ENCODE results near the gene UGT2B17. TPM values are rescaled to one million over a fixed set of nuclear protein-coding genes. Genes with fewer than 3 reads are reported as not detected.

The UGT2B17 gene
- total RNA-seq, 1 donor from 2014 or later: not detected

DNA sequence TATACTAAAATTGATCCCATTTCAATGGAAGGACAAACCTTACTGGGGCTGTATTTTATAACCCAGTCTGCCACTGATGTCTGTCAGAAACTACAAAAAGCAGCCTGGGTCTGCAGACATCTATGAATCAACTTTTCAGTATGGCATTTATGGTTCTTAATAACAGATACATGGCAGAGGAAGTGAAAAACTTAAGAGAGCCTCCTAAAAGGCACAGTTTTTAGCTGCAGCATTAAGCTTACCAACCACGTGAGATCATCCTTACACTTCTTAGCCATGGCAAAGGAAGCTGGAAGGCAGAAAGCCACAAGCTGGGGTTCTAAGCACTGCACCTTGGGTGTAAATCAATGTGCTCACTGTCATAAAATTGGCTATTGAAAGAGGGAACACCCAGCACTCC is 16.6 kb upstream of the UGT2B17 start:
- Mint-ChIP-seq H3K4me1 (ENCODE audit: unreplicated experiment) (no peaks in the 10 kb centered on the region), H3K4me3 (ENCODE audit: unreplicated experiment) (no peak overlapping the region), H3K36me3 (ENCODE audit: low read depth, unreplicated experiment) (no peaks in the 10 kb centered on the region), H3K9me3 (ENCODE audit: unreplicated experiment) (no peaks in the 10 kb centered on the region), H3K27me3 (ENCODE audit: unreplicated experiment) (no peaks in the 10 kb centered on the region), H3K27ac (ENCODE audit: unreplicated experiment) (no peak overlapping the region)
- TF ChIP-seq, protein P1, sequence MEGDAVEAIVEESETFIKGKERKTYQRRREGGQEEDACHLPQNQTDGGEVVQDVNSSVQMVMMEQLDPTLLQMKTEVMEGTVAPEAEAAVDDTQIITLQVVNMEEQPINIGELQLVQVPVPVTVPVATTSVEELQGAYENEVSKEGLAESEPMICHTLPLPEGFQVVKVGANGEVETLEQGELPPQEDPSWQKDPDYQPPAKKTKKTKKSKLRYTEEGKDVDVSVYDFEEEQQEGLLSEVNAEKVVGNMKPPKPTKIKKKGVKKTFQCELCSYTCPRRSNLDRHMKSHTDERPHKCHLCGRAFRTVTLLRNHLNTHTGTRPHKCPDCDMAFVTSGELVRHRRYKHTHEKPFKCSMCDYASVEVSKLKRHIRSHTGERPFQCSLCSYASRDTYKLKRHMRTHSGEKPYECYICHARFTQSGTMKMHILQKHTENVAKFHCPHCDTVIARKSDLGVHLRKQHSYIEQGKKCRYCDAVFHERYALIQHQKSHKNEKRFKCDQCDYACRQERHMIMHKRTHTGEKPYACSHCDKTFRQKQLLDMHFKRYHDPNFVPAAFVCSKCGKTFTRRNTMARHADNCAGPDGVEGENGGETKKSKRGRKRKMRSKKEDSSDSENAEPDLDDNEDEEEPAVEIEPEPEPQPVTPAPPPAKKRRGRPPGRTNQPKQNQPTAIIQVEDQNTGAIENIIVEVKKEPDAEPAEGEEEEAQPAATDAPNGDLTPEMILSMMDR (IDR thresholded peaks at IDR 0.05; ENCODE audit: unreplicated experiment): no peak
- no peak for DNase-seq (ENCODE audit: low spot score)

DNA sequence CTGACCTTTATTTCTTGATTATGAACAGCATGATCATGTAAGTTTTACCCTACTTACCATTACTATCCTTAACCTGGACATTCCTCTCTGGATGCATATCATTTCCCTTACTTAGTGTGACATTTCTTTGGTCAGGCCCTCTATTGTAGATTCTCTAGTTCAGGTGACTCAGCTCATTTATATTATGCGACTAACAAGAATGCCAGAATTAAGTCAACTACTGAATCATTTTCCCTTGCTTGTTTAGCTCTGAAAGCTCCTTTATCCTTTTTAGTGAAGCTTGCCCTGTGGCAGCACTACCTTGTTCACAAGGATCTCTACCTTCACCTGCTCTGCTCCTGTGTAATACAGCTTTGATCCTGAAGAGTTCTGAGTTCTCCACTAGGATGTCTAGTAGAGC is 15.1 kb upstream of the UGT2B17 start:
- no peak overlapping the region for H3K27ac Mint-ChIP-seq (ENCODE audit: unreplicated experiment)
- H3K36me3 Mint-ChIP-seq (ENCODE audit: low read depth, unreplicated experiment): no peaks in the 10 kb centered on the region
- no peaks in the 10 kb centered on the region for H3K4me1 Mint-ChIP-seq (ENCODE audit: unreplicated experiment)
- no peaks in the 10 kb centered on the region for H3K27me3 Mint-ChIP-seq (ENCODE audit: unreplicated experiment)
- H3K9me3 Mint-ChIP-seq (ENCODE audit: unreplicated experiment): no peaks in the 10 kb centered on the region
- no peak overlapping the region for H3K4me3 Mint-ChIP-seq (ENCODE audit: unreplicated experiment)
- DNase-seq (ENCODE audit: low spot score): no peak
- TF ChIP-seq, protein P1 (IDR thresholded peaks at IDR 0.05; ENCODE audit: unreplicated experiment): no peak

DNA sequence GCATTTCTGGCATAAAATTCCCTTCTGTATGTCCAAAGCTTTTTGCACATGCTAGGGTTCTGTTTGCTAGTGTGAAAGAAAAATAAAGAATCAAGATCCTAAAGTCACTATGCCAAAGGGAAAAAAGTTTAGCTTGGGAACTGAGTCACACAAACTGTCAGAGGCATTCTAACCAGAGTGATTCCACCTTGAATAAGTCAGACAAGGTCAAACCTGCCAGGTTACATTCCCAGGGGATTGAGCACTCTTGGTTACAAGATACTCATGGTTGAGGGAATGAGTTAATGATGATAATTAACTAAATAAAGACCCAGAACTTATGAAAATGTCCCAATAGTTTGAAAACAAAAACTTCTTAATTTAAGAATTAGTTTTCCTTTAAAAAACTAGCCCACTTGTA is 13.7 kb upstream of the UGT2B17 start:
- TF ChIP-seq, protein P1 (IDR thresholded peaks at IDR 0.05; ENCODE audit: unreplicated experiment): no peak
- no peak overlapping the region for H3K4me3 Mint-ChIP-seq (ENCODE audit: unreplicated experiment)
- H3K27me3 Mint-ChIP-seq (ENCODE audit: unreplicated experiment): no peaks in the 10 kb centered on the region
- no peak overlapping the region for H3K27ac Mint-ChIP-seq (ENCODE audit: unreplicated experiment)
- peaks cover 6% of the 10 kb centered on the region for H3K9me3 Mint-ChIP-seq (ENCODE audit: unreplicated experiment)
- DNase-seq (ENCODE audit: low spot score): no peak
- H3K4me1 Mint-ChIP-seq (ENCODE audit: unreplicated experiment): no peaks in the 10 kb centered on the region
- H3K36me3 Mint-ChIP-seq (ENCODE audit: low read depth, unreplicated experiment): no peaks in the 10 kb centered on the region

DNA sequence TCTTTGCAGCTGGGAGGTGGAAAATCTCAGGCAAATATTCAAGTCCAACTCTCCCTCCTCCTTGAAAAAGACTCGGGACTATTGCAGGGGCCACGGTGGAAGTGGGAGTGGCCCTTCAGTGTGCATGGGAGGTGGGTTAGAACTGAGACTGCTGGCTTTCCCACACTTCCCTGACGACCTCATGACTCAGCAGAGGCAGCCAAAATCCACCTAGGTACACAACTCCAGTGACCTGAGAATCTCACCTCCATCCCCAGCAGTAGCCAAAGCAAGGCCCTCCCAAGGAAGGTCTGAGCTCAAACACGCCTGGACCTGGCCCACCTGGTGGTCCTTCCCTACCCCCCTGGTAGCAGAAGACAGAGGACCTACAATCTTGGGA is 6.2 kb upstream of the UGT2B17 start:
- no peak overlapping the region for H3K27ac Mint-ChIP-seq (ENCODE audit: unreplicated experiment)
- TF ChIP-seq, protein P1 (IDR thresholded peaks at IDR 0.05; ENCODE audit: unreplicated experiment): no peak
- peaks cover 7% of the 10 kb centered on the region for H3K9me3 Mint-ChIP-seq (ENCODE audit: unreplicated experiment)
- no peak for DNase-seq (ENCODE audit: low spot score)
- no peak overlapping the region for H3K4me3 Mint-ChIP-seq (ENCODE audit: unreplicated experiment)
- H3K36me3 Mint-ChIP-seq (ENCODE audit: low read depth, unreplicated experiment): peaks cover 8% of the 10 kb centered on the region
- peaks cover 5% of the 10 kb centered on the region for H3K27me3 Mint-ChIP-seq (ENCODE audit: unreplicated experiment)
- no peaks in the 10 kb centered on the region for H3K4me1 Mint-ChIP-seq (ENCODE audit: unreplicated experiment)

GRCh38 chr4:68581383-68582338 is 5.5 kb upstream of the UGT2B17 start:
- H3K27ac Mint-ChIP-seq (ENCODE audit: unreplicated experiment): no peak overlapping the region
- peaks cover 7% of the 10 kb centered on the region for H3K27me3 Mint-ChIP-seq (ENCODE audit: unreplicated experiment)
- H3K9me3 Mint-ChIP-seq (ENCODE audit: unreplicated experiment): peaks cover 7% of the 10 kb centered on the region
- H3K4me1 Mint-ChIP-seq (ENCODE audit: unreplicated experiment): no peaks in the 10 kb centered on the region
- TF ChIP-seq, protein P1 (IDR thresholded peaks at IDR 0.05; ENCODE audit: unreplicated experiment): no peak
- H3K4me3 Mint-ChIP-seq (ENCODE audit: unreplicated experiment): no peak overlapping the region
- peaks cover 8% of the 10 kb centered on the region for H3K36me3 Mint-ChIP-seq (ENCODE audit: low read depth, unreplicated experiment)
- DNase-seq (ENCODE audit: low spot score): no peak

Data from endothelial cell (in vitro differentiated cells).